Prostate gland (tissue), 2 donors: ENCODE results near the gene HBE1.

Experiments
- POLR2A ChIP-seq: fragments of 450-650 bp; IDR thresholded peaks from one replicate; pipeline ENCODE4 v1.6.1; 2016; ENCODE audit warnings: antibody characterized with exemption, mild to moderate bottlenecking
- POLR2AphosphoS5 ChIP-seq: sonication (generic); formaldehyde crosslinking; IDR thresholded peaks from one replicate; pipeline ENCODE4 v1.6.1; 2017; ENCODE audit warnings: antibody characterized with exemption
- TF ChIP-seq, protein P1 (sequence below), 4 experiments: fragments of 200-600 bp in 2 of 4; fragments of 450-650 bp in 2 of 4; sonication (generic) in 2 of 4; IDR thresholded peaks; 1 replicate in 3 of 4; 2 replicates in 1 of 4; pipeline ENCODE4 v1.5.1; 2016 to 2019; ENCODE audit warnings: antibody characterized with exemption in 4 of 4, mild to moderate bottlenecking in 2 of 4, moderate library complexity in 2 of 4

DNA sequence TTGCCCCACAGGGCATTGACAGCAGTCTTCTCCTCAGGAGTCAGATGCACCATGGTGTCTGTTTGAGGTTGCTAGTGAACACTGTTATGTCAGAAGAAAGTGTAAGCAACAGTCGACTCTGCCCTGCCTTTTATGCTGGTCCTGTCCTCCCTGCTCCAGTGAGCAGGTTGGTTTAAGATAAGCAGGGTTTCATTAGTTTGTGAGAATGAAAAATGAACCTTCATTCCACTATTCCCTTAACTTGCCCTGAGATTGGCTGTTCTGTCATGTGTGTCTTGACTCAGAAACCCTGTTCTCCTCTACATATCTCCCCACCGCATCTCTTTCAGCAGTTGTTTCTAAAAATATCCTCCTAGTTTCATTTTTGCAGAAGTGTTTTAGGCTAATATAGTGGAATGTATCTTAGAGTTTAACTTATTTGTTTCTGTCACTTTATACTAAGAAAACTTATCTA, 35.3 kb downstream of the HBE1 start, which contains the start of gene HBD:
- TF ChIP-seq, protein P1, sequence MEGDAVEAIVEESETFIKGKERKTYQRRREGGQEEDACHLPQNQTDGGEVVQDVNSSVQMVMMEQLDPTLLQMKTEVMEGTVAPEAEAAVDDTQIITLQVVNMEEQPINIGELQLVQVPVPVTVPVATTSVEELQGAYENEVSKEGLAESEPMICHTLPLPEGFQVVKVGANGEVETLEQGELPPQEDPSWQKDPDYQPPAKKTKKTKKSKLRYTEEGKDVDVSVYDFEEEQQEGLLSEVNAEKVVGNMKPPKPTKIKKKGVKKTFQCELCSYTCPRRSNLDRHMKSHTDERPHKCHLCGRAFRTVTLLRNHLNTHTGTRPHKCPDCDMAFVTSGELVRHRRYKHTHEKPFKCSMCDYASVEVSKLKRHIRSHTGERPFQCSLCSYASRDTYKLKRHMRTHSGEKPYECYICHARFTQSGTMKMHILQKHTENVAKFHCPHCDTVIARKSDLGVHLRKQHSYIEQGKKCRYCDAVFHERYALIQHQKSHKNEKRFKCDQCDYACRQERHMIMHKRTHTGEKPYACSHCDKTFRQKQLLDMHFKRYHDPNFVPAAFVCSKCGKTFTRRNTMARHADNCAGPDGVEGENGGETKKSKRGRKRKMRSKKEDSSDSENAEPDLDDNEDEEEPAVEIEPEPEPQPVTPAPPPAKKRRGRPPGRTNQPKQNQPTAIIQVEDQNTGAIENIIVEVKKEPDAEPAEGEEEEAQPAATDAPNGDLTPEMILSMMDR (IDR thresholded peaks at IDR 0.05): no peak
- TF ChIP-seq POLR2AphosphoS5: no peak
- no peak for TF ChIP-seq POLR2A
